NCI-H1930 (cell line): ENCODE measurements around the gene PSENEN.
"Not testable (repeated sequence)": the region's sequence is repeated elsewhere in the genome, so short reads cannot be mapped to it uniquely, and the experiment has no call there.

Experiments used
- DNase-seq, 2 experiments: peaks; one replicate each; lab custom pipeline; 2025; lab: John Stamatoyannopoulos, UW

PSENEN gene

GRCh38 chr19:35751839-35752745 is 6.6 kb downstream of the PSENEN start:
- no peak for DNase-seq

- no peak for DNase-seq
These were observed 7.4 kb downstream of the PSENEN start for GRCh38 chr19:35752746-35753350.

GRCh38 chr19:35753634-35754369 is 8.4 kb downstream of the PSENEN start:
- no peak for DNase-seq

GRCh38 chr19:35754370-35755130 is 9.1 kb downstream of the PSENEN start:
- DNase-seq, result no peak

GRCh38 chr19:35755131-35755549 is 9.7 kb downstream of the PSENEN start:
- no peak for DNase-seq

- no peak for DNase-seq
These were observed 10.3 kb downstream of the PSENEN start for GRCh38 chr19:35755550-35756376.

GRCh38 chr19:35756377-35757230 is 11.2 kb downstream of the PSENEN start, which contains the start of gene HSPB6:
Gene HSPB6 (minus strand): TSS chr19:35757029. CDS start chr19:35757008, 21 bp downstream.
- DNase-seq, result no peak

- no peak for DNase-seq
These were observed 11.8 kb downstream of the PSENEN start for GRCh38 chr19:35757231-35757748.

- peak; percentile 99 for DNase-seq
These were observed 12.5 kb downstream of the PSENEN start, which contains the start of gene PROSER3 for GRCh38 chr19:35757749-35758608. Gene PROSER3 (plus strand): TSS chr19:35758176. CDS start chr19:35758216, 40 bp downstream.

- DNase-seq, result no peak
These were observed 14.2 kb downstream of the PSENEN start for GRCh38 chr19:35759697-35760096.

GRCh38 chr19:35760711-35761349 is 15.4 kb downstream of the PSENEN start:
- DNase-seq, result no peak

GRCh38 chr19:35764432-35765315 is 19.2 kb downstream of the PSENEN start:
- DNase-seq, result no peak

GRCh38 chr19:35766571-35767104 is 21.2 kb downstream of the PSENEN start:
- DNase-seq, result no peak

GRCh38 chr19:35767288-35768081 is 22.0 kb downstream of the PSENEN start:
- DNase-seq, result no peak

GRCh38 chr19:35768082-35768421 is 22.6 kb downstream of the PSENEN start:
- DNase-seq, result no peak

- DNase-seq, result not testable (repeated sequence)
These were observed 26.9 kb downstream of the PSENEN start for GRCh38 chr19:35772362-35772761.
